HCT116 (cell line): ENCODE measurements around the gene SRD5A3. TPM values are rescaled to one million over a fixed set of nuclear protein-coding genes. Genes with fewer than 3 reads are reported as not detected.

Experiments used
- ATAC-seq: fragments of 200-7000 bp; cut with Tn5 transposase; 2 replicates; pipeline ENCODE4 v1.9.1; 2020; ENCODE audit warnings: mild to moderate bottlenecking, moderate library complexity
- BruUV-seq: library from RNA; stranded (reverse); fragments of 400-500 nt; replicated peaks from 2 replicates; lab custom pipeline; 2021; lab: Mats Ljungman, UMichigan
- CTCF ChIA-PET: fragments of 300-600 bp; sonication (Branson Sonifier 250); formaldehyde crosslinking; loops from one replicate; lab custom pipeline; 2021; ENCODE audit warnings: antibody characterized with exemption; lab: Charles Lee
- POLR2A ChIA-PET: fragments of 300-600, 350-600 bp; sonication (Branson Sonifier 250); formaldehyde crosslinking; loops from one replicate; lab custom pipeline; 2021; ENCODE audit warnings: antibody characterized with exemption; lab: Charles Lee
- RAD21 ChIA-PET, 2 experiments: fragments of 300-600 bp; sonication (Branson Sonifier 250); formaldehyde crosslinking; loops; one replicate each; lab custom pipeline; 2023; ENCODE audit warnings: low total read pairs in 2 of 2; ENCODE audit not compliant: uncharacterized antibody in 2 of 2, unreplicated experiment in 2 of 2, low non-redundant PET in 1 of 2; lab: Charles Lee
- DNase-seq: peaks from one replicate; pipeline ENCODE4 v3.0.0-alpha.2; 2010; ENCODE audit warnings: low read depth, low spot score
- H2AFZ ChIP-seq: fragments of 200-600 bp; shearing (Covaris generic), sonication (generic); 2 replicates; pipeline ENCODE4 v1.6.1; 2017; ENCODE audit warnings: low read depth, mixed run types, mixed read lengths, antibody characterized with exemption, low read length; ENCODE audit not compliant: poor library complexity, severe bottlenecking
- H3K27ac ChIP-seq: 2 replicates; pipeline ENCODE4 v1.5.1; 2012; ENCODE audit warnings: low read depth, low read length
- H3K27me3 ChIP-seq: fragments of 200-600 bp; sonication (generic); 2 replicates; pipeline ENCODE4 v1.6.1; 2016; ENCODE audit warnings: mixed run types, low read length, mixed read lengths; ENCODE audit not compliant: insufficient read depth
- H3K36me3 ChIP-seq, 2 experiments: fragments of 200-500 bp in 1 of 2; fragments of 200-600 bp in 1 of 2; sonication (Bioruptor generic) in 1 of 2; sonication (generic) in 1 of 2; 2 replicates each; pipeline versions ENCODE4 v1.5.1 to v1.6.1; 2014 to 2016; ENCODE audit warnings: low read length in 2 of 2, inconsistent platforms in 1 of 2, mixed read lengths in 1 of 2, mixed run types in 1 of 2; ENCODE audit not compliant: insufficient read depth in 2 of 2, control insufficient read depth in 1 of 2
- H3K4me1 ChIP-seq, 2 experiments: fragments of 200-600 bp in 1 of 2; sonication (generic) in 1 of 2; 2 replicates each; pipeline versions ENCODE4 v1.5.1 to v1.6.1; 2012 to 2017; ENCODE audit warnings: low read length in 2 of 2, inconsistent platforms in 1 of 2, mild to moderate bottlenecking in 1 of 2, mixed read lengths in 1 of 2, mixed run types in 1 of 2, moderate library complexity in 1 of 2; ENCODE audit not compliant: insufficient read depth in 2 of 2, control insufficient read depth in 1 of 2
- H3K4me2 ChIP-seq: fragments of 200-600 bp; sonication (generic); 2 replicates; pipeline ENCODE4 v1.6.1; 2017; ENCODE audit warnings: mixed run types, low read length, mixed read lengths
- H3K4me3 ChIP-seq, 2 experiments: fragments of 200-600 bp in 1 of 2; sonication (generic) in 1 of 2; replicated peaks in 1 of 2; 2 replicates each; pipeline ENCODE4 v1.5.1; 2011 to 2016; ENCODE audit warnings: low read length in 2 of 2, control low read depth in 1 of 2, low read depth in 1 of 2, mild to moderate bottlenecking in 1 of 2, mixed read lengths in 1 of 2, mixed run types in 1 of 2
- H3K79me2 ChIP-seq: fragments of 200-600 bp; sonication (generic); 2 replicates; pipeline ENCODE4 v1.6.1; 2017; ENCODE audit warnings: mild to moderate bottlenecking, mixed run types, low read length, moderate library complexity, mixed read lengths; ENCODE audit not compliant: insufficient read depth
- H3K9ac ChIP-seq: fragments of 200-600 bp; sonication (generic); 2 replicates; pipeline ENCODE4 v1.6.1; 2016; ENCODE audit warnings: low read length, mixed read lengths
- H3K9me2 ChIP-seq: fragments of 200-600 bp; sonication (generic), shearing (Covaris generic); 2 replicates; pipeline ENCODE4 v1.6.1; 2017; ENCODE audit warnings: mixed run types, mild to moderate bottlenecking, moderate library complexity; ENCODE audit not compliant: insufficient read depth
- H3K9me3 ChIP-seq, 2 experiments: fragments of 200-500 bp in 1 of 2; fragments of 200-600 bp in 1 of 2; sonication (Bioruptor generic) in 1 of 2; sonication (generic) in 1 of 2; 2 replicates each; pipeline ENCODE4 v1.6.1; 2014 to 2017; ENCODE audit warnings: low read length in 2 of 2, mixed read lengths in 2 of 2, inconsistent platforms in 1 of 2, low read depth in 1 of 2, mild to moderate bottlenecking in 1 of 2, mixed run types in 1 of 2, moderate library complexity in 1 of 2; ENCODE audit not compliant: control insufficient read depth in 1 of 2, insufficient read depth in 1 of 2
- H4K20me1 ChIP-seq: fragments of 200-600 bp; sonication (generic), shearing (Covaris generic); 2 replicates; pipeline ENCODE4 v1.6.1; 2017; ENCODE audit warnings: mixed run types, mild to moderate bottlenecking, moderate library complexity; ENCODE audit not compliant: insufficient read depth
- ATF3 ChIP-seq: IDR thresholded peaks from 2 replicates; pipeline ENCODE4 v1.6.1; 2012
- CBX3 ChIP-seq: IDR thresholded peaks from 2 replicates; pipeline ENCODE4 v1.6.1; 2012; ENCODE audit warnings: low read depth
- CTCF ChIP-seq, 3 experiments: fragments of 200-600 bp in 1 of 3; sonication (generic) in 1 of 3; IDR thresholded peaks in 2 of 3; conservative IDR thresholded peaks in 1 of 3; 2 replicates each; pipeline ENCODE4 v1.5.1; 2012 to 2017; ENCODE audit warnings: low read depth in 2 of 3, low read length in 2 of 3, antibody characterized with exemption in 1 of 3, borderline replicate concordance in 1 of 3, control low read depth in 1 of 3, mild to moderate bottlenecking in 1 of 3, mixed read lengths in 1 of 3, mixed run types in 1 of 3, moderate library complexity in 1 of 3; ENCODE audit not compliant: insufficient read depth in 1 of 3
- EGR1 ChIP-seq: IDR thresholded peaks from 2 replicates; pipeline ENCODE4 v1.6.1; 2012; ENCODE audit warnings: low read depth
- EZH2 ChIP-seq: fragments of 200-600 bp; sonication (generic); IDR thresholded peaks from 2 replicates; pipeline ENCODE4 v1.6.1; 2017; ENCODE audit warnings: antibody characterized with exemption, mixed run types
- EZH2phosphoT487 ChIP-seq: fragments of 200-600 bp; IDR thresholded peaks from 2 replicates; pipeline ENCODE4 v1.6.1; 2018; ENCODE audit warnings: antibody characterized with exemption, borderline replicate concordance
- FOSL1 ChIP-seq: IDR thresholded peaks from 2 replicates; pipeline ENCODE4 v1.6.1; 2012; ENCODE audit warnings: low read depth
- JUND ChIP-seq: IDR thresholded peaks from 2 replicates; pipeline ENCODE4 v1.6.1; 2012
- MAX ChIP-seq: IDR thresholded peaks from 2 replicates; pipeline ENCODE4 v1.6.1; 2012
- POLR2A ChIP-seq: IDR thresholded peaks from 2 replicates; pipeline ENCODE4 v1.7.0; 2011; ENCODE audit warnings: borderline replicate concordance; ENCODE audit not compliant: insufficient read depth, insufficient read length; ENCODE audit errors: extremely low read depth
- RAD21 ChIP-seq: IDR thresholded peaks from 2 replicates; pipeline ENCODE4 v1.6.1; 2012; ENCODE audit warnings: low read depth, mild to moderate bottlenecking
- SP1 ChIP-seq: IDR thresholded peaks from 2 replicates; pipeline ENCODE4 v1.6.1; 2012; ENCODE audit warnings: low read depth
- SRF ChIP-seq: IDR thresholded peaks from 2 replicates; pipeline ENCODE4 v1.6.1; 2012; ENCODE audit warnings: low read depth
- TCF7L2 ChIP-seq: IDR thresholded peaks from 2 replicates; pipeline ENCODE4 v1.7.0; 2011; ENCODE audit warnings: borderline replicate concordance, inconsistent platforms; ENCODE audit not compliant: insufficient read depth, insufficient read length; ENCODE audit errors: extremely low read depth
- YY1 ChIP-seq: IDR thresholded peaks from 2 replicates; pipeline ENCODE4 v1.6.1; 2011; ENCODE audit warnings: low read length, low read depth, moderate library complexity, mild to moderate bottlenecking; ENCODE audit not compliant: insufficient replicate concordance; ENCODE audit errors: extremely low read depth
- ZFX ChIP-seq: fragments of 450-650 bp; IDR thresholded peaks from 2 replicates; pipeline ENCODE4 v1.6.1; 2017
- ZNF274 ChIP-seq: fragments of 200-500 bp; sonication (Bioruptor generic); IDR thresholded peaks from 2 replicates; pipeline ENCODE4 v1.6.1; 2014; ENCODE audit warnings: mild to moderate bottlenecking, low read depth, low read length, inconsistent platforms
- intact Hi-C: fragments of 100-400 bp; cut with micrococcal nuclease; formaldehyde crosslinking; loops from 2 replicates; pipeline ENCODE4 v1.10.0; 2022
- total RNA-seq: library from RNA; stranded (reverse); gene quantifications from one replicate; pipeline ENCODE4 v1.2.1, GENCODE V29; 2021; ENCODE audit not compliant: unreplicated experiment
- TF ChIP-seq, protein P1 (sequence below): IDR thresholded peaks from 2 replicates; pipeline ENCODE4 v1.6.1; 2012; ENCODE audit warnings: low read depth

Gene SRD5A3
- total RNA-seq, 1 experiment from 2014 or later: 19.9 TPM

- H3K4me3 ChIP-seq: no peak overlapping the region
- no peak overlapping the region for H3K9ac ChIP-seq
- no peak overlapping the region for H3K27ac ChIP-seq
- H2AFZ ChIP-seq: no peak overlapping the region
- TF ChIP-seq, protein P1, sequence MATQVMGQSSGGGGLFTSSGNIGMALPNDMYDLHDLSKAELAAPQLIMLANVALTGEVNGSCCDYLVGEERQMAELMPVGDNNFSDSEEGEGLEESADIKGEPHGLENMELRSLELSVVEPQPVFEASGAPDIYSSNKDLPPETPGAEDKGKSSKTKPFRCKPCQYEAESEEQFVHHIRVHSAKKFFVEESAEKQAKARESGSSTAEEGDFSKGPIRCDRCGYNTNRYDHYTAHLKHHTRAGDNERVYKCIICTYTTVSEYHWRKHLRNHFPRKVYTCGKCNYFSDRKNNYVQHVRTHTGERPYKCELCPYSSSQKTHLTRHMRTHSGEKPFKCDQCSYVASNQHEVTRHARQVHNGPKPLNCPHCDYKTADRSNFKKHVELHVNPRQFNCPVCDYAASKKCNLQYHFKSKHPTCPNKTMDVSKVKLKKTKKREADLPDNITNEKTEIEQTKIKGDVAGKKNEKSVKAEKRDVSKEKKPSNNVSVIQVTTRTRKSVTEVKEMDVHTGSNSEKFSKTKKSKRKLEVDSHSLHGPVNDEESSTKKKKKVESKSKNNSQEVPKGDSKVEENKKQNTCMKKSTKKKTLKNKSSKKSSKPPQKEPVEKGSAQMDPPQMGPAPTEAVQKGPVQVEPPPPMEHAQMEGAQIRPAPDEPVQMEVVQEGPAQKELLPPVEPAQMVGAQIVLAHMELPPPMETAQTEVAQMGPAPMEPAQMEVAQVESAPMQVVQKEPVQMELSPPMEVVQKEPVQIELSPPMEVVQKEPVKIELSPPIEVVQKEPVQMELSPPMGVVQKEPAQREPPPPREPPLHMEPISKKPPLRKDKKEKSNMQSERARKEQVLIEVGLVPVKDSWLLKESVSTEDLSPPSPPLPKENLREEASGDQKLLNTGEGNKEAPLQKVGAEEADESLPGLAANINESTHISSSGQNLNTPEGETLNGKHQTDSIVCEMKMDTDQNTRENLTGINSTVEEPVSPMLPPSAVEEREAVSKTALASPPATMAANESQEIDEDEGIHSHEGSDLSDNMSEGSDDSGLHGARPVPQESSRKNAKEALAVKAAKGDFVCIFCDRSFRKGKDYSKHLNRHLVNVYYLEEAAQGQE: no peak
- no peak for TF ChIP-seq ZFX
- no peak for TF ChIP-seq CBX3
- no peak for TF ChIP-seq MAX
- TF ChIP-seq EZH2phosphoT487: no peak
- no peak for TF ChIP-seq JUND
- no peak for TF ChIP-seq EZH2
- TF ChIP-seq FOSL1: no peak
- no peak for TF ChIP-seq EGR1
- no peak for TF ChIP-seq SP1
- no peak for TF ChIP-seq SRF
- no peak for TF ChIP-seq RAD21
- TF ChIP-seq POLR2A: no peak
- no peak for TF ChIP-seq TCF7L2
- no peak for TF ChIP-seq CTCF (IDR thresholded peaks at IDR 0.05 in 2 of 3, conservative IDR thresholded peaks at IDR 0.05 in 1 of 3; ENCODE audit: borderline replicate concordance in 1 of 3, insufficient read depth in 1 of 3, low read depth in 2 of 3, low read length in 2 of 3)
- TF ChIP-seq ATF3: no peak
- TF ChIP-seq ZNF274: no peak
- TF ChIP-seq YY1: no peak
- no peak for DNase-seq
- no peak for ATAC-seq
- H3K36me3 ChIP-seq: no peaks in the 10 kb centered on the region
- RAD21 ChIA-PET: no interaction called here
- intact Hi-C loops: no loop called here
- no peaks in the 10 kb centered on the region for H3K9me2 ChIP-seq
- POLR2A ChIA-PET: no interaction called here
- H3K79me2 ChIP-seq: no peaks in the 10 kb centered on the region
- BruUV-seq: no TSS peak
- H3K4me2 ChIP-seq: no peak overlapping the region
- no peaks in the 10 kb centered on the region for H3K27me3 ChIP-seq
- no peaks in the 10 kb centered on the region for H4K20me1 ChIP-seq
- no peaks in the 10 kb centered on the region for H3K9me3 ChIP-seq
- H3K4me1 ChIP-seq: no peaks in the 10 kb centered on the region
- CTCF ChIA-PET: no interaction called here
Measured at GRCh38 chr4:55372259-55372658, 26.2 kb downstream of the SRD5A3 start.
